IMR-90 (cell line): ENCODE results near the gene CACNA2D3. TPM values are rescaled to one million over a fixed set of nuclear protein-coding genes. Genes with fewer than 3 reads are reported as not detected.

Experiments
- ATAC-seq: fragments of 200-7000 bp; cut with Tn5 transposase; 2 replicates; pipeline ENCODE4 v1.9.1; 2020; ENCODE audit warnings: low read depth, mild to moderate bottlenecking, moderate library complexity
- BruUV-seq: library from RNA; stranded (reverse); fragments of 400-500 nt; replicated peaks from 2 replicates; lab custom pipeline; 2021; lab: Mats Ljungman, UMichigan
- CTCF ChIA-PET: fragments of 300-600 bp; formaldehyde crosslinking; extraction: SDS; loops from one replicate; lab custom pipeline; 2021; ENCODE audit warnings: antibody characterized with exemption; lab: Yijun Ruan, JAX
- POLR2A ChIA-PET: fragments of 300-600 bp; sonication (Branson Sonifier 250); formaldehyde crosslinking; loops from one replicate; lab custom pipeline; 2022; ENCODE audit warnings: antibody characterized with exemption; ENCODE audit not compliant: unreplicated experiment; lab: Charles Lee
- DNase-seq: peaks from one replicate; pipeline ENCODE4 v3.0.0; 2013
- H2AFZ ChIP-seq: replicated peaks from 2 replicates; pipeline ENCODE3; 2013; ENCODE audit warnings: low read length, mild to moderate bottlenecking; ENCODE audit not compliant: poor library complexity
- H2AK5ac ChIP-seq: 2 replicates; pipeline ENCODE4 v1.6.1; 2013; ENCODE audit warnings: low read depth, low read length, inconsistent platforms
- H2AK9ac ChIP-seq: replicated peaks from 2 replicates; pipeline ENCODE3; 2013; ENCODE audit warnings: mild to moderate bottlenecking, low read depth, low read length, moderate library complexity; ENCODE audit not compliant: poor library complexity
- H2BK120ac ChIP-seq: 2 replicates; pipeline ENCODE4 v1.6.1; 2013; ENCODE audit warnings: low read depth, low read length, inconsistent platforms
- H2BK15ac ChIP-seq: 3 replicates; pipeline ENCODE4 v1.6.1; 2013; ENCODE audit warnings: low read depth, low read length, inconsistent platforms
- H2BK20ac ChIP-seq: 2 replicates; pipeline ENCODE4 v1.6.1; 2013; ENCODE audit warnings: low read depth, mild to moderate bottlenecking, inconsistent platforms, low read length, moderate library complexity
- H2BK5ac ChIP-seq: 2 replicates; pipeline ENCODE4 v1.6.1; 2013; ENCODE audit warnings: mild to moderate bottlenecking, low read depth, low read length, inconsistent platforms; ENCODE audit not compliant: poor library complexity, severe bottlenecking
- H3K14ac ChIP-seq: replicated peaks from 2 replicates; pipeline ENCODE4 v1.6.1; 2013; ENCODE audit warnings: low read depth, low read length, inconsistent platforms
- H3K18ac ChIP-seq: 2 replicates; pipeline ENCODE4 v1.6.1; 2013; ENCODE audit warnings: low read depth, low read length, control low read depth
- H3K23ac ChIP-seq: 2 replicates; pipeline ENCODE4 v1.6.1; 2013; ENCODE audit warnings: low read depth, low read length, inconsistent platforms
- H3K27ac ChIP-seq: 2 replicates; pipeline ENCODE4 v1.5.1; 2013; ENCODE audit warnings: mild to moderate bottlenecking, control low read depth, low read length; ENCODE audit not compliant: insufficient read depth
- H3K27me3 ChIP-seq: 2 replicates; pipeline ENCODE4 v1.6.1; 2013; ENCODE audit warnings: low read length; ENCODE audit not compliant: control insufficient read depth, insufficient read depth
- H3K36me3 ChIP-seq: 2 replicates; pipeline ENCODE4 v1.6.1; 2013; ENCODE audit warnings: low read length, mixed read lengths; ENCODE audit not compliant: control insufficient read depth, insufficient read depth
- H3K4ac ChIP-seq: 2 replicates; pipeline ENCODE4 v1.6.1; 2013; ENCODE audit warnings: low read depth, low read length, inconsistent platforms
- H3K4me1 ChIP-seq: 2 replicates; pipeline ENCODE4 v1.6.1; 2013; ENCODE audit warnings: low read length, mixed read lengths; ENCODE audit not compliant: control insufficient read depth, insufficient read depth
- H3K4me2 ChIP-seq: 2 replicates; pipeline ENCODE4 v1.6.1; 2013; ENCODE audit warnings: low read depth, mild to moderate bottlenecking, control low read depth, low read length, moderate library complexity
- H3K4me3 ChIP-seq: 2 replicates; pipeline ENCODE4 v1.5.1; 2013; ENCODE audit warnings: low read depth, mild to moderate bottlenecking, control low read depth, low read length, moderate library complexity; ENCODE audit not compliant: insufficient read depth
- H3K56ac ChIP-seq: 2 replicates; pipeline ENCODE4 v1.6.1; 2013; ENCODE audit warnings: low read length, inconsistent platforms; ENCODE audit not compliant: insufficient read depth; ENCODE audit errors: extremely low read depth
- H3K79me1 ChIP-seq, 2 experiments: 2 replicates each; pipeline ENCODE4 v1.6.1; 2013; ENCODE audit warnings: low read length in 2 of 2, inconsistent platforms in 1 of 2, low read depth in 1 of 2
- H3K9ac ChIP-seq: 2 replicates; pipeline ENCODE4 v1.6.1; 2013; ENCODE audit warnings: low read depth, low read length, control low read depth
- H3K9me1 ChIP-seq: 2 replicates; pipeline ENCODE4 v1.6.1; 2013; ENCODE audit warnings: low read length, inconsistent platforms; ENCODE audit not compliant: insufficient read depth
- H3K9me3 ChIP-seq: 2 replicates; pipeline ENCODE4 v1.6.1; 2013; ENCODE audit warnings: low read length; ENCODE audit not compliant: control insufficient read depth, insufficient read depth
- H4K20me1 ChIP-seq: 2 replicates; pipeline ENCODE4 v1.6.1; 2013; ENCODE audit warnings: low read length, inconsistent platforms; ENCODE audit not compliant: insufficient read depth
- H4K5ac ChIP-seq: 2 replicates; pipeline ENCODE4 v1.6.1; 2013; ENCODE audit warnings: mild to moderate bottlenecking, low read depth, low read length, control low read depth
- H4K8ac ChIP-seq, 2 experiments: 2 replicates each; pipeline ENCODE4 v1.6.1; 2013; ENCODE audit warnings: low read depth in 2 of 2, low read length in 2 of 2, control low read depth in 1 of 2, inconsistent platforms in 1 of 2
- H4K91ac ChIP-seq: 2 replicates; pipeline ENCODE4 v1.6.1; 2013; ENCODE audit warnings: low read depth, low read length, inconsistent platforms; ENCODE audit not compliant: insufficient read depth
- CTCF ChIP-seq: conservative IDR thresholded peaks from 2 replicates; pipeline ENCODE4 v1.5.1; 2012; ENCODE audit warnings: mild to moderate bottlenecking, low read depth, low read length, improper control_type of control experiment
- MAFK ChIP-seq: IDR thresholded peaks from 2 replicates; pipeline ENCODE4 v1.6.1; 2012; ENCODE audit warnings: low read depth, low read length, improper control_type of control experiment
- RAD21 ChIP-seq: IDR thresholded peaks from 2 replicates; pipeline ENCODE4 v1.6.1; 2012; ENCODE audit warnings: low read length, improper control_type of control experiment
- SMC3 ChIP-seq: fragments of 150-350 bp; IDR thresholded peaks from 2 replicates; pipeline ENCODE4 v1.6.1; 2016; ENCODE audit warnings: low read depth, mild to moderate bottlenecking, antibody characterized with exemption, low read length, moderate library complexity
- dilution Hi-C: fragments of 300-500 bp; cut with HindIII; formaldehyde crosslinking; loops from one replicate; pipeline ENCODE4 v1.14.3; 2018; ENCODE audit warnings: low sequenced_read_pairs; ENCODE audit not compliant: unreplicated experiment
- in situ Hi-C: fragments of 300-500 bp; cut with MboI; formaldehyde crosslinking; loops from 3 replicates; pipeline ENCODE4 v1.14.3; 2019; ENCODE audit warnings: low sequenced_read_pairs, inconsistent platforms, mixed read lengths
- intact Hi-C: fragments of 100-400 bp; cut with micrococcal nuclease; formaldehyde crosslinking; loops from 2 replicates; pipeline ENCODE4 v1.10.0; 2022
- polyA plus RNA-seq, 3 experiments: library from polyadenylated mRNA; depleted of rRNA; stranded (reverse); fragments of >200 nt; gene quantifications; 2 replicates each; pipeline ENCODE4 v1.2.3, GENCODE V29; 2012; ENCODE audit warnings: low replicate concordance in 1 of 3
- total RNA-seq: library from RNA; depleted of rRNA; stranded (reverse); fragments of >200 nt; gene quantifications from 2 replicates; pipeline ENCODE4 v1.2.3, GENCODE V29; 2012

The CACNA2D3 gene
- total and polyA plus RNA-seq, 2 of the 4 experiments (the other 2 are of a cell fraction), result 0.36 to 0.41 TPM

GRCh38 chr3:54647721-54648120, 525.4 kb downstream of the CACNA2D3 start:
- Histone ChIP-seq H3K36me3 (no peaks in the 10 kb centered on the region), H3K56ac (no peak overlapping the region), H3K9me1 (no peaks in the 10 kb centered on the region), H2BK15ac (no peak overlapping the region), H3K9ac (no peak overlapping the region), H2BK120ac (no peak overlapping the region), H2AK5ac (no peak overlapping the region), H4K5ac (no peak overlapping the region), H3K4me3 (no peak overlapping the region), H3K14ac (no peak overlapping the region), H2AK9ac (no peak overlapping the region), H4K20me1 (no peaks in the 10 kb centered on the region), H3K27me3 (no peaks in the 10 kb centered on the region), H3K18ac (no peak overlapping the region), H3K79me1 (no peaks in the 10 kb centered on the region), H3K23ac (no peak overlapping the region), H2BK20ac (no peak overlapping the region), H3K9me3 (no peaks in the 10 kb centered on the region; the same call in 1 of the 2 replicates), H4K91ac (no peak overlapping the region), H3K4me1 (no peaks in the 10 kb centered on the region), H3K27ac (no peak overlapping the region), H3K4me2 (no peak overlapping the region), H2AFZ (no peak overlapping the region), H2BK5ac (no peak overlapping the region), H4K8ac (no peak overlapping the region), H3K4ac (no peak overlapping the region)
- intact Hi-C loops (no loop called here), in situ Hi-C loops (no loop called here), dilution Hi-C loops (no loop called here)
- ChIA-PET CTCF (no interaction called here), POLR2A (no interaction called here)
- ATAC-seq, result no peak
- no peak for DNase-seq
- no TSS peak for BruUV-seq
- TF ChIP-seq MAFK, result no peak
- no peak for TF ChIP-seq SMC3
- TF ChIP-seq CTCF, result no peak
- TF ChIP-seq RAD21, result no peak
